NCI-H510A (cell line): ENCODE measurements around the gene ZNF318.
"Not testable (repeated sequence)": the region's sequence is repeated elsewhere in the genome, so short reads cannot be mapped to it uniquely, and the experiment has no call there.

Experiments
- DNase-seq: peaks from one replicate; lab custom pipeline; 2025; lab: John Stamatoyannopoulos, UW

Gene ZNF318

DNA sequence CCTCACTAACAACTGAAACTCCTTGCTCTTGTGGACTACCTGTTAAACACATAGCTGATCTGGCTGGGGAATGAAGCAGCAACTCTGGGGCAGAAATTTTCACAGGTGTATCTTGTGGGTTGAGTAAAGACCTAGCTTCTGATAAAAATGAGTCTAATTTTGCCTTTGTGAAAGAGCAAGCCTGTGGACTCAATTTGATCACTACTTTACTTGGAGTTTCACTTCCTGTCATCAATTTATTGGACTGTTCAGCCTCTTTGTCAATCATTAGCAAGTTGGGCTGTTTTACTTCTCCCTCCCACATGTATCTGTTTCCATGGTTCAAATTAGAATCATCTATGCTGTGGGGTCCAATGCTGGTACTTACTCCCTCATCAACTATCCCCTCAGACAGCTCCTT, 31.2 kb downstream of the ZNF318 start:
- no peak for DNase-seq

DNA sequence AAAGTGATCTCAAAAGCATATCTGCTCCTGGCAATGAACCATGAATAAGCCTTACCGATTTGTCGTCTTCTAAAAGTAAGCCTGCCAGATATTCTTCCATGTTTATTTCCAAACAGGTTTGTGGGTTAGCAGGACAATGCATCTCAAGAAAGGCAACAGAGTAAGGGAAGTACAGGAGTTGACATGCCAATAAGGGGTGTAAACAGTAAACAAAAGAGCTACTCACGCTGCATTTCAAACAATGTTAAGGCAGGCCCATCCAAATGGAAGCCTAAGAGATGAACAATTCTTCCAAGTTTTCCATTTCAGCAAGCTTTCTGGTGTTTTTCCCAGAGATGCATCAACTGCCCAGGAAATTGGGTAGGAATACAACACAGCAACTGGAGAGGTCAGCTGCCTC, 33.1 kb downstream of the ZNF318 start:
- no peak for DNase-seq

DNA sequence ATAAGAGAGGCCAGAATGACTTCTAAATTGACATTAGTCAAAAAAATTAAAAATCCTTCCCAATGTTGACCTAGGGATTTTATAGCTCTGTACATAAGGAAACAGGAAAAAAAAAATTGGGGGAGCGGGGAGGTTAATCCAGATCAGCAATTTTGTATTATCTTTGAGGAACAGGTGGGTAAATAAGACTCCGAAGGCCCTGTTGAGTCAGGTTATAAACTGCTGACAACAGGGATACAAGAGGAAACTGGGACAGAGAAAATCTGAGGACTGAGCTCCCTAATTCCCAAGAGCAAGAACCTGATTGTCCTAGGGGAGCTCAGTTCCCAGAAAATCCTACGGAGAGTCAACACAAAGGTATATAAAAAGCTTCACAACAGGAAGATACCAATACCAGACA, 34.0 kb downstream of the ZNF318 start:
- DNase-seq = no peak

DNA sequence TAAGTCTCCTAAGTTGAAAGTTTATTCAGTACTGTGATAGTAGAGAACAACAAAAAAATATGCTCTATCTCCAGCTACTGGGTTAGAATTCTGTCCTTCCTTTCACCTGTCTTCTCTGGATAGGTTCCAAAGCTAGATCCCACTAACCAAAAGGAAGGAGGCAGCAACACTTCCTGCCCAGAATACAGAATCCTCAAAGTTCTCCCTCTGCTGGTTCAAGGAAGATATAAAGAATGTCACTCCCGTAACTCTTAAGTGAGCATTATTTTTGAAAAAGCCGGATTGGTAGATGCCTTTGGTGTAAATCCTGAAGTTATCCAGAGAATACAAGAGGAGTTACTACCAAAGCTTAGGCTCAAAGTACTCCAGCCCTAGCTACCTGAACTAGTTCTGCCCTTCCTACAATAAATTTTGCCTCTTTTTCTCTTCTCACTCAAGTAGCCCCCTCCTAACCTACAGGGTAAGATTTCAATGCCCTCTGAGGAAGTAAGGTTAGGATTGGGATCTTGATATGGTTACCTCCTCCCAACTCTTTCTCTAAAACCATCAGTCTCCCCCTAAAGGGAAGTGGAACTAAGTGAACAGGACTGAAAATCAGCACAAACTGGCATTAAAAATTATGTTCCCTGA, 34.9 kb downstream of the ZNF318 start:
- no peak for DNase-seq

DNA sequence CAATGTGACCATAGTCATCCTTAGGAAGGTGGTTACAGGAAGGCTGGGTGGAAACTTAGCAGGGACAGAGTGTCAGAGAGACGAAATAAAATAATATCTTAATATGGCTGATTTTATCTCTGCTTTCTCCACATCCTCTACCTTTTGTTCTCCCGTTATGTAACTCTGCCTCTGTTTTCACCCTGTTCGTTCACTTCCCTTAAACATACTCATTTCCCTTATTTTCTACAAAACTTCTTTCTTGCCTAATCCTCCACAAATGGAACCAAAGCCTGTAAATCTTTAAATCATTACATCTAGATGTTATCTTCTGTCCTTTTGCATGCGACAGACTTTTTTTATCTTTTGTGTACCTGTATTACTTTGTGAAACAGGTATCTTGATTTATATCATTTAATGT, 37.6 kb downstream of the ZNF318 start:
- no peak for DNase-seq

DNA sequence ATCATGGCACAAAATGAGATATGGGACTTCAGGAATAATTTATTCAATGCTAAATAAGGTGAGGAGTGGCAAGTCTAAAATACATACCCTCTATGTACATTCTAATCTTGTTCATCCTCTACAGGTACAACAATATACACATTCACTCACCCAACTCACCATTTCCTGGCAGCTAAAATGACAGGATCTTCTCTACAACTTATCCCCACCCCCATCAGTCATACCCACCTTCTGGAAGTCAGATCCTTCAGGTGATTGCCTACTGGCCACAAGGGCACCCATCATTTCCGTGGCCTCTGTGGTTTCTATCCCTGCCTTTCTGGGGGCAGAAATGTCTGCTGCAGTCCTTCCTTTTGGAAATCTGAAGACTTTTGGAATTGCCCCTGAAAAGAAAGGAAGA, 38.0 kb downstream of the ZNF318 start:
- no peak for DNase-seq

DNA sequence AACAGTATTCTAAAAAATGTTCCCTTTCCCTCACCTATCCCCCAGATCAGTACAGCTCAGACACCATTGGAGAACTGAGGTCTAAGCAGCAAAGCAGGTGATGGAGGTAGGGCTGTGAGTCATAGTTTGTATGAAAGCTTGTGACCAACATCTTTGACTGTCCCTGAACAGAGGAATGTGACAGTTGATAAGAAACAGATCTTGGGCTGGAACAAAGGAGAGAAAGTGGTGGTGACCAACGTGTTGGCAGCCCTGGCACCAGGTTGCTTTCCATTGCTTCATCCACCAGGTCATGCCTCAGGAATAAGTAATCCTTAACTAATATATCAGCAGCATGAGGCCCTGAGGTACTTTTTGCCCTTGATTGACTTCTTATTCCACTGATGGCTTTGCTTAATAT, 40.9 kb downstream of the ZNF318 start:
- DNase-seq = no peak

DNA sequence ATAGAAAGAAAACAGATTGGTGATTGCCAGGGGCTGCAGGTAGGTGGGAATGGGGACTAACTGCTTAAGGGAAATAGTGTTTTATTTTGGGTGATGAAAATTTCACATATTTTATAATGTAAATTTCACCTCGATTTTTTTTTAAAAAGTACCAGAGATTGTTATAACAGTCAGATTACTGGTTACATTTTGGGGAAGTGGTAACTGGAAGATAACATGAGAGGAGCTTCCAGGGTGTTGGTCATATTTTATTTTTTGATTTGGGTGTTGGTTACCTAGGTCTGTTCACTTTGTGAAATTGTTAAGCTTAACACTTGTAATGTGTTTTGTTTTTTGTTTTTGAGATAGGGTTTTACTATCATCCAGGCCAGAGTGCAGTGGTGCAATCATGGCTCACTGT, 43.6 kb downstream of the ZNF318 start:
- DNase-seq = no peak

DNA sequence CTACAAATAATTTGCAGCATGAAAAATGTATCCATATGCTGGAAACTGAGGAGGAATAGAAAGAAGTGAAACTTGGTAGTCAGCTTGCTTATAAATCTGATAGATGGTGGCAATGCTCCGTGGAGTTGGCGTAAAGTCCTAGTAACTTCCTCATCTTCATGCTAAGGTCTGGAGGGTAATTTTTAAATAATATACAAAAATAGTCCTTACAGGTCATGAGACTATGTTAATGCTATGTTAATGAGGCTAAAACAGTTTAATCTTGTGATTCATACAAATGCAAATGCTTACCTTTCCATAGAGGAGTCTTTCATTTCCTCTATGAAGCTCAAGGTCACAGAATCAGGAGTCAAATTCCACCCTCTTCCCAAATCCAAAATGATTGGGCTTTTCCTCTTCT, 51.4 kb downstream of the ZNF318 start:
- no peak for DNase-seq

DNA sequence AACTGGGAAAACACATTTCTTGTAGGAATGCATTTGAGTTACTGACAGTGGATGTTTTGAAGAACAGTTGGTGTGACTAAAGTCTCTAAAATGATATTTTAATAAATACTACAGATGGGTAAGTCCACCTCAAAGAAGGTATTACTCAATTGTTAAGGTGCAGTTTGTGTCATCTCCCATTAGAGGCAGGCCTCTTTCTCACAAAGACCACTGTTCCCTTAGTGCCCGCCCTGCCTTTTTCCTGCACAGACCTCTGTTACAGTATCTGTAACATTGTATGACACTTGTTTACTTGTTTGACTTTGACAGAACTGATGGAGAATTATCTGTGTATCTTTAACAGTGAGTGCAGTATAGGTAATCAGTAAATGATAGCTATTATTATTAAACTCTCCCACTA, 55.6 kb downstream of the ZNF318 start:
- no peak for DNase-seq

DNA sequence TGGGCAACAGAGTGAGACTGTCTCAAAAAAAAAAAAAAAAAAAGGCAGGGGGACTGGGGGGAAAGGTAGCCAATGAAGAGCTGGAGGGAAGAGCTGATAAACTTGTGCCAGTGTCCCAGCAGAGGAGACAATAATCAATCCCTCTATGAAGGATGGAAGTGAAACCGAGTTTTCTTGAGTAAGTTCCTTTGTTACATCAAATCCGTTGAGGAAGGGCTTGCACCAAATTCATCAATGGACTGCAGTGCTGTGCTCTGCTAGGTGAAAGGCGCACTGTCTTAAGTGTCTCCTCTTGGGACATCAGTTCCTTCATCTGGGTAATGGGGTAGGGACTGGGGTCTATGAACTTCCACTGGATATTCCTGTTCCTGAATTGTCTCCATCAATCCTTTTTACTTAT, 57.8 kb downstream of the ZNF318 start:
- DNase-seq = no peak

DNA sequence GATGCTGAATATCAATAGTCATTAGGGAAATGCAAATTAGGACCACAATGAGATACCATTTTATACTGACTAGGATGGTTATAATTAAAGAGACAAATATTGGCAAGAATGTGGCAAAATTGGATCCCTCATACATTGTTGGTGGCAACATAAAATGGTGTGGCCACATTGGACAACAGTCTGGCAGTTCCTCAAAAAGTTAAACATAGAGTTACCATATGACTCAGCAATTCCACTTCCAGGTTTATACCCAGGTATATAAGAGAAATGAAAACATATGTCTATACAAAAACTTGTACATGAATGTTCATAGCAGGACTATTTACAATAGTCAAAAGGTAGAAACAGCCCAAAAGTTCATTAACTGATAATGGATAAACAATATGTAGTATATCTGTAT, 58.8 kb downstream of the ZNF318 start:
- DNase-seq = no peak

DNA sequence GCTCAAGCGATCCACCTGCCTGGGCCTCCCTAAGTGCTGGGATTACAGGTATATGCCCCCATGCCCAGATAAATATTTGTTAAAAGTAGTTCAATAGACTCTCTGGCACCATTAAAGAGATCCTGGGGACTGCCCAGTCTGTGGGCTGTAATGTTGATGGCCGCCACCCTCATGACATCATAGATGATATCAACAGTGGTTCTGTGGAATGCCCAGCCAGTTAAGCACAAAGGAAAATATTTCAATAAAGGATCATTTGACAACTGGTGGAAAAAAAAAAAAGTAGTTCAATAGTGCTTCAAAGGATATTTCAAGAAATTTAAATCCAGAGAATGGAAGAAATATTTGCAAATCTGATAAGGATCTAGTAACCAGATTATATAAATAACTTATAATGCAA, 59.3 kb downstream of the ZNF318 start:
- no peak for DNase-seq

DNA sequence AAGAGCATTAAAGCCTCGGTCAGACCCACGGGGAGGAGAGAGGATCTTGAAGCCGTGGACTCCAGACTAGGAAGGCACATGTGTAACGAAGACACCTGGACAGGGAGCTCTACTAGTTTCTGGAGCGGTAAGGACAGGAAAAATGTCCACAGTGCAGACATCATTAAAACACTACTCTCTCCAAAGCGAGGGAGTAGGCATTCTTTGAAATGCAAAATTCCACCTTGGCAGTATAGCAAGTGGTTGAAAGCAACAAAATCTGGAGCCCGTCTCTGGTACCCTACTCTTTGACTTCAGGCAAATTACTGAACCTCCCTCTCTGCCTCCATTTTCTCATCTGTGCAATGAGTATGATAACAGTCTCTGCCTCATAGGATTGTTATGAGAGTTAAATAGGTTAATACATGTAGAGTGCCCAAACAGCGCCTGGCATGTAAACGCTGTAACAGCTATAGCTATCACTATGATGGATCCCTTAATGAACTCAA, 60.4 kb downstream of the ZNF318 start:
- DNase-seq = no peak

DNA sequence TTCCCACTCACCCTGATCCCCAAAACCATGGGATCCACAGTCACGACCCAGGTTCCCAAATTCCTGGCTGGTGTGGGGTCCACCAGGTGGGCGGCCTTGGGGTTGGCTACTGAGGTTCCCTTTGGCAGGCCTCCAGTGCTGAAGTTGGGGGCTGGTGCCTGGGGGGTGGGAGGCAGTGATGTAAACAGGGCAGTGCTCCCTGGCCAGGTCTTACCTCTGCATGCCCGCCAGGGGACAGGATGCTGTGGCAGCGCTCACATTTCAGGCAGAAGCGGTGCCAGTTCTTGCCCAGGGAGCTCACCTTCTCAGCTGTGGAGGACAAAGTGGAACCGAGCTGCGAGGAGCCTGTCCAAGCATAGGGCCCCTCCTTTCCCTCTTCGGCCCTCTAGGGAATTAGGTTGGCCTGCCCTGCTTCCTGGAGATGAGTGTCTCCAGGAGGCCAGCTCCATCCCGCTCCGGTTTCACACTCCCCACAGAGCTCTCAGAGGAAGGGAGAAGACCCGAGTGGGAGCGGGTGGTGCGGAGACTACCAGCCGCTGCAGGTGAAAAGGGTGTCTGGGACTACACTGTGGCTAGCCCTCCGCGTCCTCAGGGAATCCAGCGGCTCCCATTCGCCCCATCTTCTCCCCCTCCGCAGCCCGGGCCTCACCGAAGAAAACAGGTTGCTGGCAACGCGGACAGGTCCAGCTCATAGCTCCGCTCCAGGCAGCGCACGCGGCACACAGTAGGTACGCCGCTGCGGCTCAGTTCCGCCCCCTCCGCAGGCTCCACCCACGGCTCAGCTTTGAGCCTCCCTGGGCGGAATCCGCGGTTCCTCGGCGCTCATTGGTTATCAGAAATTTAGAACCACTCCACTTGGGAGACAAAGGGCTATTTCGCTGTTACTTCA, 61.1 kb downstream of the ZNF318 start, which contains the start of gene CRIP3:
Gene CRIP3, minus strand, starts transcription at position 726 of the 889 bp plus-strand sequence. Its CDS starts 34 bp downstream, at position 692.
- no peak for DNase-seq

DNA sequence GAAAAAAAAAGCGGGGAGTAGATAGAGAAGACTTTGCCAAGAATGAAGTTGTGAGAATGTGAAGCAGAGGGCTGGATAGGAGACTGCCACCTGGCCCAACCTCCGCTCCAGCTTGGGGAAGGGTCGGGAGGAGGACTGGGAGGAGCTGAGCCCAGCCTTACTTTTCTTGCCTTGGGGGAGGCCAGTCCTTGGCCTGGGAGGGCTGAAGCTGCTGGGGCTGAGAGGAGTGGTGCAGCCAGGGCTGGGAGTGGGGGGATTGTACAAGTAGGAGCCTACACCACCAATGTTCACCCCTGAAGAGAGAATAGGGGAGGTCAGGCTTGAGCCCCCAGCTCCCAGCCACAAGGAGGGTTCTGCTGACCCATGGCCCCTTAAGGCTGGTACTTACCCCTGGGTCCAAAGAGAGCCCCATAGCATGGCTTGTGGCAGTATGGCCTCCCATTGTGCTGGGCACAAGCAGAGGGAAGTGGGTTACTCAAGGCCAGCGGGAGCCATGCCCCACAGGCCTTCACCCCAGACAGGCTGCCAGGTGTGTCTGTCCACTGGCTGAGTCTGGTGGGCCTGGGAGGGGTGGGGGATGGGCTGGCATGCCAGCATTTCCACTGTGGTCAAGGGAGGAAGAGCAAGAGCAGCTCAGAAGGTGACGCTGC, 61.9 kb downstream of the ZNF318 start:
- DNase-seq = no peak

DNA sequence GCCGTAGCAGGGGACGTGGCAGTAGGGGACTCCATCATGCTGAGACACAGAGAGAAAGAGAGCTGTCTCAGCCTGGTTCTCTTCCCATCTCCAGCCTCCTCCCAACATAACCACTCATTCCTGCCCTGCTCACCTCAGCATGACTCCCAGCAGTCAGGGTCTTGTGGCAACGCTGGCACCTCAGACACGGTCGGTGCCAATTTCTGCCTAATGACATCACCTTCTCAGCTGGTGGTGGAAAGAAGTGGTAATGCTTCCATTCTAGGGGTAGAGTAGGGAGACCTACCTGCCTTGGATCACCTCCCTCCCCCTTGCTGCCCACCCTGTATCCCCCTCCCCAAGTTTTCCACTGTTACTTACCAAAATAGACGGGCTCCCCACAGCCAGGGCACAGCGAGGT, 63.4 kb downstream of the ZNF318 start:
- no peak for DNase-seq

DNA sequence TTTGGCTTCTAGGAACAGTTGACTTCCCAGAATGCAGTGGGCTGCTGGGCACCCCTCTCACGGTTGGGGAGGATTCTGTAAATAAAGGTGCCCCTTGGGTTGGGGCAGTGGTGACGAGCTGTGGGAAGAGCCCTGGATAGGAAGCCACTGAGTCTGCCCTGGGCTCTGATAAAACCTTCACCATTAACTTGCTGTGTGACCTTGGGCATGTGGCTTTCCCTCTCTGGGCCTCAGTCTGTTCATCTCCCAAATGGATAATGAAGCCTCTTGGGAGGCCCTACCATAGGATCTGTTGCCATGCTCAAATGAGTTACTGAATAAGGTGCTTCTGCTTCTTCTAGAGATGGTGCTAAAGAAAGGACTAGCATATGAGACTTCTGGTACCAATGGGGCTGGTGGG, 64.6 kb downstream of the ZNF318 start:
- DNase-seq = no peak

DNA sequence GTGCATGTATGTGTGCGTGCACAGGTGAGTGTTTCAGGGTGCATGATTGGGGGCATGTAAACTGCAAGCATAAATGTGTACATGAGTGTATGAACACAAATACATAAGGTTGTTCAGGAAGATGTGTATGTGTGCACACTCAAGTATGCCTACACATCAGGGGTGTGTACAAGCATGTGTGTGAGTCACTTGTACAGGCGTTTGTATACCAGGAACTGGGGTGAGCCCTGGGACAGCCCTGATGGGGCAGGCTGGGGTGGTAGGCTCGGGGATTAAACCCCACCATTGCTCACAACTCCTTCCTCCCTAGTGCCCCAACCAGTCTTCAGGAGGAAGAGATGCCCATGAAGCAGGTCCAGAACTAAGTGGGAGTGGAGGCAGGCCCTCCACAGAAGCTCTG, 65.1 kb downstream of the ZNF318 start:
- no peak for DNase-seq

DNA sequence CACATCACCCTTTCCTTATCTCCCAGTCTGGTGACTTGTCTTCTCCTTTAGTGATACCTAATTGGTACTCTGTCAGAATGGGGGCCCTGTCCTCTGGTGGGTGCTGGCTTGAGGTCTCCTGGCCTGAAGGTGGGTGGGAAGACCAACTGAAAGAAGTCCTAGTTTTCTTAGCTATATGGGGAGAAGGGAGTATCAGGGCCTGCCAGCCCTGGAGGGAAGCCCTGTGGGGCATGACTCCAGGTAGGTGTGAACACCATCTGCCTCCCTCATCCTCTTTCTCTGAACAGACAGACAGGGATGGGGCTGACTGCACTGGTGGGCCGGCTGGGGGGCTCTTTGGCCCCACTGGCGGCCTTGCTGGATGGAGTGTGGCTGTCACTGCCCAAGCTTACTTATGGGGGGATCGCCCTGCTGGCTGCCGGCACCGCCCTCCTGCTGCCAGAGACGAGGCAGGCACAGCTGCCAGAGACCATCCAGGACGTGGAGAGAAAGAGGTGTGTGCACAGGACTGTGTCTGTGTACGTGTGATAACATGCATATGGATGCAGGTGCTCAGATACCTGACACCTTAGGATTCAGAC, 65.6 kb downstream of the ZNF318 start:
- no peak for DNase-seq

DNA sequence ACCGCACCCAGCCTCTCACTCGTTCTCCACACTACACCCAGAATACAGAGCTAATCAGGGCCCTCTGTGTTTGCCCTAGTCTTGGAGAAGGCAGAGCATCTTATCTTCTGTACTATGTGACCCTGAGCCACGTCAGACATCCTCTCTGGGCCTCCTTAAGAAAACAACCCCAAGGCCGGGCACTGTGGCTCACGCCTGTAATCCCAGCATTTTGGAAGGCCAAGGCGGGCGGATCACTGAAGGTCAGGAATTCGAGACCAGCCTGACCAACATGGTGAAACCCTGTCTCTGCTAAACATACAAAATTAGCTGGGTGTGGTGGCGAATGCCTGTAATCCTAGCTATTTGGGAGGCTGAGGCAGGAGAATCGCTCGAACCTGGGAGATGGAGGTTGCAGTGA, 66.4 kb downstream of the ZNF318 start:
- not testable (repeated sequence) for DNase-seq

DNA sequence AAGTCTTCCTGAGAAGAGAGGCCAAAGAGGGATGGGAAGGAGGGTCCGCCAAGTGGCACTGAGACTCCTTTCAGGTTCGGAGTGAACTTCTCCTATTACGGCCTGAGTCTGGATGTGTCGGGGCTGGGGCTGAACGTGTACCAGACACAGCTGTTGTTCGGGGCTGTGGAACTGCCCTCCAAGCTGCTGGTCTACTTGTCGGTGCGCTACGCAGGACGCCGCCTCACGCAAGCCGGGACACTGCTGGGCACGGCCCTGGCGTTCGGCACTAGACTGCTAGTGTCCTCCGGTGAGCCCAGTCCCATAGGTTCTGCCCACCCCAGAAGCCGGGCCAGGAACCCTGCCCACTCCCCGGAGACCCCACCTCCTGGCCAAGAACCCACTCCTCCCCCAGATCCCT, 67.3 kb downstream of the ZNF318 start:
- DNase-seq = no peak
